OCI-M2 (cell line): Measurements from ENCODE around the gene CIDEB.

Source experiments
- DNase-seq: peaks from one replicate; lab custom pipeline; 2025; ENCODE audit not compliant: unreplicated experiment; lab: John Stamatoyannopoulos, UW

CIDEB gene

GRCh38 chr14:24270537-24271133 is 37.1 kb downstream of the CIDEB start:
- no peak for DNase-seq

GRCh38 chr14:24269910-24270536 is 37.8 kb downstream of the CIDEB start:
- DNase-seq, result no peak

GRCh38 chr14:24269368-24269767 is 38.4 kb downstream of the CIDEB start:
- DNase-seq, result no peak

GRCh38 chr14:24268225-24268624 is 39.6 kb downstream of the CIDEB start:
- no peak for DNase-seq

GRCh38 chr14:24267516-24267915 is 40.3 kb downstream of the CIDEB start:
- no peak for DNase-seq

GRCh38 chr14:24266344-24267244 is 41.2 kb downstream of the CIDEB start:
- no peak for DNase-seq

GRCh38 chr14:24264298-24264697 is 43.5 kb downstream of the CIDEB start:
- no peak for DNase-seq

GRCh38 chr14:24263848-24264247 is 43.9 kb downstream of the CIDEB start:
- no peak for DNase-seq

GRCh38 chr14:24262821-24263733 is 44.7 kb downstream of the CIDEB start, which contains the start of gene TGM1:
TGM1 (minus strand) TSS chr14:24263177; CDS start chr14:24262352, 825 bp downstream.
- DNase-seq, result no peak

GRCh38 chr14:24261969-24262327 is 45.8 kb downstream of the CIDEB start:
- DNase-seq, result no peak

GRCh38 chr14:24261256-24261968 is 46.4 kb downstream of the CIDEB start:
- DNase-seq, result no peak

GRCh38 chr14:24260780-24261157 is 47.0 kb downstream of the CIDEB start:
- no peak for DNase-seq

- DNase-seq, result no peak
Observed at GRCh38 chr14:24260026-24260779, 47.6 kb downstream of the CIDEB start.

- DNase-seq, result no peak
Observed at GRCh38 chr14:24259282-24260025, 48.3 kb downstream of the CIDEB start.

- DNase-seq, result no peak
Observed at GRCh38 chr14:24258548-24259265, 49.1 kb downstream of the CIDEB start.

- no peak for DNase-seq
Observed at GRCh38 chr14:24258119-24258518, 49.7 kb downstream of the CIDEB start.

GRCh38 chr14:24256960-24257359 is 50.8 kb downstream of the CIDEB start:
- DNase-seq, result no peak
